Measurements from ENCODE around the gene NHLRC2. TPM values are rescaled to one million over a fixed set of nuclear protein-coding genes. Genes with fewer than 3 reads are reported as not detected.

NHLRC2 gene
- total RNA-seq, 1 experiment from 2014 or later, result 56.3 TPM

- Histone ChIP-seq H3K79me2 (ENCODE audit: insufficient read depth, low read length) (no peaks in the 10 kb centered on the region), H3K9ac (ENCODE audit: low read length) (no peak overlapping the region), H3K9me3 (ENCODE audit: control insufficient read depth in 1 of 2, insufficient read depth in 1 of 2, low read depth in 1 of 2, low read length in 2 of 2) (no peaks in the 10 kb centered on the region; a peak in 1 of 4 replicates), H2AFZ (ENCODE audit: low read depth, low read length, poor library complexity, severe bottlenecking) (no peak overlapping the region), H3K27ac (ENCODE audit: low read depth, low read length) (no peak overlapping the region), H3K9me2 (ENCODE audit: insufficient read depth) (no peaks in the 10 kb centered on the region), H3K4me2 (ENCODE audit: low read length) (no peak overlapping the region), H3K4me1 (ENCODE audit: control insufficient read depth in 1 of 2, insufficient read depth in 2 of 2, low read length in 2 of 2) (no peaks in the 10 kb centered on the region), H3K27me3 (ENCODE audit: insufficient read depth, low read length) (no peaks in the 10 kb centered on the region), H4K20me1 (ENCODE audit: insufficient read depth) (no peaks in the 10 kb centered on the region), H3K4me3 (replicated peaks in 1 of 2; ENCODE audit: low read depth in 1 of 2, low read length in 2 of 2) (no peak overlapping the region), H3K36me3 (ENCODE audit: control insufficient read depth in 1 of 2, insufficient read depth in 2 of 2, low read length in 2 of 2) (no peaks in the 10 kb centered on the region)
- CTCF ChIA-PET, result no interaction called here
- RAD21 ChIA-PET (ENCODE audit: low non-redundant PET in 1 of 2, low total read pairs in 2 of 2, uncharacterized antibody in 2 of 2, unreplicated experiment in 2 of 2), result no interaction called here
- POLR2A ChIA-PET, result interaction anchor here (0.9 kb wide), 1 partner anchor 68 kb away, joined by 3 read pairs; no protein-coding TSS in a partner anchor
- no peak for ATAC-seq
- BruUV-seq (replicated peaks), result no TSS peak
- TF ChIP-seq CEBPB (IDR thresholded peaks at IDR 0.05; ENCODE audit: low read depth) (no peak), JUND (IDR thresholded peaks at IDR 0.05) (no peak), ATF3 (IDR thresholded peaks at IDR 0.05) (no peak)
- intact Hi-C loops (cut with micrococcal nuclease), result no loop called here
- no peak for DNase-seq (ENCODE audit: low read depth, low spot score)
These were observed 74.4 kb downstream of the NHLRC2 start for GRCh38 chr10:113928830-113929229.

GRCh38 chr10:113929522-113929921, 75.1 kb downstream of the NHLRC2 start:
- ATAC-seq (no peak), DNase-seq (ENCODE audit: low read depth, low spot score) (no peak)
- no peak overlapping the region for H3K9ac ChIP-seq (ENCODE audit: low read length)
- H3K36me3 ChIP-seq (ENCODE audit: control insufficient read depth in 1 of 2, insufficient read depth in 2 of 2, low read length in 2 of 2), result no peaks in the 10 kb centered on the region
- ChIA-PET RAD21 (ENCODE audit: low non-redundant PET in 1 of 2, low total read pairs in 2 of 2, uncharacterized antibody in 2 of 2, unreplicated experiment in 2 of 2) (no interaction called here), CTCF (no interaction called here), POLR2A (interaction anchor here (0.9 kb wide), 1 partner anchor 67 kb away, joined by 3 read pairs; no protein-coding TSS in a partner anchor)
- H2AFZ ChIP-seq (ENCODE audit: low read depth, low read length, poor library complexity, severe bottlenecking), result no peak overlapping the region
- H3K4me3 ChIP-seq (replicated peaks in 1 of 2; ENCODE audit: low read depth in 1 of 2, low read length in 2 of 2), result no peak overlapping the region
- H3K27me3 ChIP-seq (ENCODE audit: insufficient read depth, low read length), result no peaks in the 10 kb centered on the region
- H3K9me2 ChIP-seq (ENCODE audit: insufficient read depth), result no peaks in the 10 kb centered on the region
- H3K4me2 ChIP-seq (ENCODE audit: low read length), result no peak overlapping the region
- no peaks in the 10 kb centered on the region; a peak in 1 of 4 replicates for H3K9me3 ChIP-seq (ENCODE audit: control insufficient read depth in 1 of 2, insufficient read depth in 1 of 2, low read depth in 1 of 2, low read length in 2 of 2)
- no TSS peak for BruUV-seq (replicated peaks)
- intact Hi-C loops (cut with micrococcal nuclease), result no loop called here
- H3K4me1 ChIP-seq (ENCODE audit: control insufficient read depth in 1 of 2, insufficient read depth in 2 of 2, low read length in 2 of 2), result no peaks in the 10 kb centered on the region
- H3K79me2 ChIP-seq (ENCODE audit: insufficient read depth, low read length), result no peaks in the 10 kb centered on the region
- H3K27ac ChIP-seq (ENCODE audit: low read depth, low read length), result no peak overlapping the region
- no peaks in the 10 kb centered on the region for H4K20me1 ChIP-seq (ENCODE audit: insufficient read depth)
- TF ChIP-seq SRF (IDR thresholded peaks at IDR 0.05; ENCODE audit: low read depth) (no peak), EZH2 (IDR thresholded peaks at IDR 0.05) (no peak), ZFX (IDR thresholded peaks at IDR 0.05) (no peak), REST (IDR thresholded peaks at IDR 0.05; ENCODE audit: low read depth) (no peak), POLR2A (IDR thresholded peaks at IDR 0.05; ENCODE audit: borderline replicate concordance, extremely low read depth, insufficient read depth, insufficient read length) (no peak), CEBPB (IDR thresholded peaks at IDR 0.05; ENCODE audit: low read depth) (no peak), SP1 (IDR thresholded peaks at IDR 0.05; ENCODE audit: low read depth) (no peak), SIN3A (IDR thresholded peaks at IDR 0.05; ENCODE audit: low read depth) (no peak), YY1 (IDR thresholded peaks at IDR 0.05; ENCODE audit: extremely low read depth, insufficient replicate concordance, low read depth, low read length) (no peak), MAX (IDR thresholded peaks at IDR 0.05) (no peak), RAD21 (IDR thresholded peaks at IDR 0.05; ENCODE audit: low read depth) (no peak), TCF7L2 (IDR thresholded peaks at IDR 0.05; ENCODE audit: borderline replicate concordance, extremely low read depth, insufficient read depth, insufficient read length) (no peak), ZBTB33 (IDR thresholded peaks at IDR 0.05; ENCODE audit: extremely low read depth, insufficient replicate concordance, low read length) (no peak), FOSL1 (IDR thresholded peaks at IDR 0.05; ENCODE audit: low read depth) (no peak), EGR1 (IDR thresholded peaks at IDR 0.05; ENCODE audit: low read depth) (no peak)

Measured in HCT116 (cell line).